ENCODE data around the gene PRDX1.

- TF ChIP-seq HDGF (IDR thresholded peaks at IDR 0.05; ENCODE audit: borderline replicate concordance) = no peak
- no peak for TF ChIP-seq SP1 (IDR thresholded peaks at IDR 0.05)
- TF ChIP-seq TARDBP (IDR thresholded peaks at IDR 0.05) = no peak
- no peak for TF ChIP-seq ELF4 (IDR thresholded peaks at IDR 0.05)
- TF ChIP-seq BHLHE40 (IDR thresholded peaks at IDR 0.05; ENCODE audit: borderline replicate concordance) = no peak
Observed at GRCh38 chr1:45531873-45532272, 10.2 kb upstream of the PRDX1 start.

Measured in HEK293T (cell line).